HG02759 (cell line): ENCODE results near the gene SF3B2.
"Not testable (repeated sequence)": the region's sequence is repeated elsewhere in the genome, so short reads cannot be mapped to it uniquely, and the experiment has no call there.

Experiments used
- ATAC-seq: cut with Tn5 transposase; IDR thresholded peaks from one replicate; pipeline ENCODE4 v1.9.1; 2021; ENCODE audit warnings: mild to moderate bottlenecking, moderate library complexity; ENCODE audit not compliant: unreplicated experiment

SF3B2 gene

DNA sequence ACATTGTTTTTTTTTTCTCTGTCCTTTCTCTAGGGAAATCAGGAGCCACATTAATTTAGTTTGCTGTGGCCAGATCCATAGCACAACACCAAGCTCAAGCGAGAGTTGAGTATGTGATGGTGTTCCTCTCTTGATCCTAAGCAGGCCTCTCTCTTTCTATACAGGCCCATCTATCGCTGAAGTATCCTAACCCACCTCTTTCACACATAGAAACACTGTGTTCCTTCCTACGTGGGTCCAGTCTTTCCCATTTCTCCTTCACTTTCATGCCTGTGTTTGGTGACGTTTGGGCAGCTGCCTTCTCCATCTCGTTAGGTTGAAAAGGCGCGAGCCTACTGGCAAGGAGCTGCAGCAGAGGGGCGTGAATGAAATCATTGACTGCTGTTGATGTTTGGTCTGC, 20.4 kb downstream of the SF3B2 start:
- ATAC-seq: no peak

DNA sequence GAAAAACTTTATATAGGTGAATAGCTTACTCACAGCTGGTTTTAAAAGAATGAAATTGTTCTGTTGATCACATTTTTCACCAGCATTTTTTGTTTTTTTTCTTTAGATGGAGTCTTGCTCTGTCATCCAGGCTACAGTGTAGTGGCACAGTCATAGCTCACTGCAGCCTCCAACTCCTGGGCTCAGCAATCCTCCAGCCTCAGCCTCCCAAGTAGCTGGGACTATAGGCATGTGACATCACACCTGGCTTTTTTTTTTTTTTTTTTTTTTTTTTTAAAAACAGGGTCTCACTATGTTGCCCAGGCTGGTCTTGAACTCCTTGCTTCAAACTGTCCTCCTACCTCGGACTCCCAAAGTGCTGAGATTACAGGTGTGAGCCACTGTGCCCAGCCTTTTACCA, 21.5 kb downstream of the SF3B2 start:
- no peak for ATAC-seq

DNA sequence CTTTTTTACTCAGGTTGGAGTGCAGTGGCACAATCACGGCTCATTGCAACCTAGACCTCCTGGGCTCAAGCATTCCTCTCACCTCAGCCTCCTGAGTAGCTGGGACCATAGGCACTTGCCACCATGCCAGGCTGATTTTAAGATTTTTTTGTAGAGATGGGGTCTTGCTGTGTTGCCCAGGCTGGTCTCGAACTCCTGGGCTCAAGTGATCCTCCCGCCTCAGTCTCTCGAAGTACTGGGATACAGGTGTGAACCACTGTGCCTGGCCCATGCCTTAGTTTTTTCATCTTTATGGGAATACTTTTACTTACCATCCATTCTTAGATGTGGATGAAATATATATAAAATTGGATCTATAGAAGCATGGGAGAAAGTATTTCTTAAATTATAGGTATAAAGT, 23.1 kb downstream of the SF3B2 start:
- ATAC-seq: no peak

DNA sequence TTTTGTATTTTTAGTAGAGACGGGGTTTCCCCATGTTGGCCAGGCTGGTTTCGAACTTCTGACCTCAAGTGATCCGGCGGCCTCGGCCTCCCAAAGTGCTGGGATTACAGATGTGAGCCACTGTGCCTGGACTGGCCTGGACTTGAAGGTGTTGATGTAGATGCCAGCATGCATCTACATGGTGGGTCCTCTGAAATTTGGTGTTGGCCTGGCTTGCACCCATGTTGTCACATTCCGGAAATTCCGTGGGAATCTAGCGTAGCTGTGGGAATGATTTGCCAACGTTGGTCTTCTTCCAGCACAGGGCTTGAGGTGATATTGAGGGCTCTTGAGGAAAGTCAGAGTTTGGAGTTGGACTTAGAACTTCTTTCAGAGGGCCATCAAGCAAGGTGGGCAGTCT, 24.4 kb downstream of the SF3B2 start:
- no peak for ATAC-seq

DNA sequence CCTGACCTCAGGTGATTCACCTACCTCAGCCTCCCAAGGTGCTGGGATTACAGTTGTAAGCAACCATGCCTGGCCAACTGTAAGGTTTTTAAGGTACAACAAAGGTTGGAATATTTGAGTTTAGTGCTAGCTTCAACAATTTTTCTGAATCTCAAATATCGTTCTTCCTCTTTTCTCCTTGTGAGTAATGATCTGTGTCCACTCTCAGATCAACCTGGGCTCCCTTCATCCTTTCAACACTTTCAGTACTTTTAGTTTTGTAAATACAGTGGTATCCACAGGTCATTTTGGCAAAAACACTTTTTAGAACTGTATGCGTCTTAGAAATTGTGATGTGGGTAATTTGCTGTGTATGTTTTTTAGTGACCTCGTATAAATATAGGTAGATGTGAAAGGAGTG, 25.8 kb downstream of the SF3B2 start:
- no peak for ATAC-seq

DNA sequence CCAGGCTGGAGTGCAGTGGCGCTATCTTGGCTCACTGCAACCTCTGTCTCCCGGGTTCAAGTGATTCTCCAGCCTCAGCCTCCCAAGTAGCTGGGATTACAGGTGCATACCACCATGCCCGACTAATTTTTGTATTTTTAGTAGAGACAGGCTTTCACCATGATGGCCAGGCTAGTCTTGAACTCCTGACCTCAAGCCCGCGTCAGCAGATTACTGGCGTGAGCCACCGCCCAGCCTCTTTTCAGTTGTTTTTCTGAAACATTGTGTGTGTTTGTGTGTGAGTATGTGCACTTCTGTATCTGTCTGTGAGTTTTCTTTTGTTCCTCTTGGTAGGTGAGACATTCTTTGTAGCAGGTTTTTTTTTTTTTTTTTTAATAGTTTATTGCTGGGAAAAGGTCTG, 26.8 kb downstream of the SF3B2 start:
- not testable (repeated sequence) for ATAC-seq

DNA sequence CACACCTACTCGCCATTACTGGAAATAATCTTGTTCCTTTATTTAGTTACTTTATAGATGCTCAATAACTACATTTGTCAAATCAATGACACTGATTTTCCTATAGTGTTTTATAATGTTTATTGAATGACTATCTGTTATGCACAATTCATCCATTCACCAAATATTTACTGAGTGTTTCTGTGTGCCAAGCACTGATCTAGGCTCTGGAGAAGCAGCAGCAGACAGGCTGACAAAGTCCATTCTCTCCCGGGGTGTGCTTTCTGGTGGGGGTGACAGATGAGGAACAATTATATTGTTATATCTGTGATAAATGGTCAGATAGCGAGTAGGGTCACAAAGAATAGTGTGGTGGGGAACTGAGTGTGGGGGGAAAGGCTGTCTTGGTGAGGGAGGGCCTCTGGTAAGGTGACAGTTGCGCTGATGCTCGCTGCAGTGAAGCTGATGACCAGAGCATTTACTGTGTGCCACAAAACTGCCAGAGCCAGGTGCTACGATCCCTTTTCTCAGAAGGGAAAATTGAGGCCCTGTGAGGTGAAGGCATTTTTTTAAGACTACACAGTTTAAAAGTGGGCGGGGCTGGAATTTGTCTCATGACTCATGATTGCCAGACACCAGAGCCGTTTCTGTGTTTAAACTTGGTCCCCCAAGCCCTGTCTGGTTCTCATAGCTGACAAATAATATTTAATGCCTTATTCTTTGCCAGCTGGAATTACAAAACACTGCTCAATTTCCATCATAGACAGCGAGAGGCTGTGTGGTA, 28.1 kb downstream of the SF3B2 start:
- ATAC-seq: no peak

DNA sequence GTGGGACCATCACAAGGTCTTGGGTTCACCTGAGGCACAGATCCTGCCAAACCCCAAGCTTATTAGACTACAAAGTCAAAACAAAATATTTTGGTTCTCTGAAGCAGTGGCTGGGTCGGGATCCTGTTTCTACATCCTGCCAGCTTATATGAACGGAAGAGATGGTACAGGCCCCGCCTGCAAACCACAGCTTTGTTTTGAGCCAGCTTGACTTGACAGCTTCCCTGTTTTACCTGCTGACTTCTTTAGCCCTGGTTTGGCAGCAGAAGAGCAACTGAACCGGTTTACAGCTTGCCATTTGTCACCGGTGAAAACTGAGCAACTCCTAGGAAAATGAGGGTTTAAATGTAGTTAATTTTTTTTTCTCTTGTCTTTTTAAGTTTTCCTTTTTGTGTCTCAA, 29.3 kb downstream of the SF3B2 start:
- ATAC-seq: peak; percentile 70

DNA sequence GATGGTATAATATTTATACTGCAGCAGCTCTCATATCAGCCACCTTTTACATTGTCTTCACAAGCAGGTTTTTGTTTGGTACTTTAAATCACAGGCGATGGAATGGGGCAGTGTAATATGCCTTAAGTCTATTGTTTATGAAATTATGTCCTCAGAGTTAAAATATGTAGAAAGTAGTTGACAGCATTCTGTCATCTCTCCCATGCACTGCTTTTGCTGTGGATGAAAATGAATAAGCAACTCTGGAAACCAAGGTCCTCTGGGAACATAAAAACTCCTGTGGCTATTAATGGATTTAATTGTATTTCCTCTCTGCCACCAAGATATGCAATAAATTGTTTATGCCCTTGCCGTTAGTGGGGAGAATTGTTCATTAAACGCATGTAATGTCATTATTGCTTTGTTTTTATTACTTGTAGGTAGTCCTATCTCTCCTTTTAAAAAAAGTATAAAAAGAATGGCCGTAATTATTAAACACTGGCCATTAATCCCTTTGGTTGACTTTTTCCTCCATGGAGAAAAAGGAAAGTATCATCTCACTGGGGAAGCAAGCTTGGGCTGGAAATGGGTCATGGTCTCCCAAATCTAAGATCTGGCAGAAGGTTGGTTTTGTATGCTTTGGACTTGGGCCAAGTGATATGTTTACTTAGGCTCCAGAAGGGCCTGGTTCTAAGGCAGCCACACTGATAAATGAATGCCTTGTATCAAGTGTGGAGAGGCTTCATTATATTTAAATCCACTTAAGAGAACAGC, 31.0 kb downstream of the SF3B2 start:
- no peak for ATAC-seq

DNA sequence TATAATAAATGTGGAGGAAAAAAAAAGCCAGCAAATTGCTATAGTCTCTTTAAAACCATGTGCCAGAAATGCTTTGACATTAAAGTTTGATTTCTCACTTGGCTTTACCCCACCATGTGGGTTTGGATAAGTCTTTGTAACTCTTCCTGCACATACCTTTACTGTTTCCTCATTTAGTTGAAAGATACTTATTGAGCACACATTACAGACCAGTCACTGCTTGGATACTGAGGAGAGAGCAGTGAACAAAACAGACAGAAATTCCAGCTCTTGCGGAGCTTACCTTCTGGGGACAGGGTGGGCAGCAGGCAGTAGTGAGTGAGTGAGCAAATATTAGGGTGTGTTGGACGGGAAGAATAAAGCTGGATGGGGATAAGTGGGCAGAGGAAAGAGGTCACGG, 31.6 kb downstream of the SF3B2 start:
- no peak for ATAC-seq

DNA sequence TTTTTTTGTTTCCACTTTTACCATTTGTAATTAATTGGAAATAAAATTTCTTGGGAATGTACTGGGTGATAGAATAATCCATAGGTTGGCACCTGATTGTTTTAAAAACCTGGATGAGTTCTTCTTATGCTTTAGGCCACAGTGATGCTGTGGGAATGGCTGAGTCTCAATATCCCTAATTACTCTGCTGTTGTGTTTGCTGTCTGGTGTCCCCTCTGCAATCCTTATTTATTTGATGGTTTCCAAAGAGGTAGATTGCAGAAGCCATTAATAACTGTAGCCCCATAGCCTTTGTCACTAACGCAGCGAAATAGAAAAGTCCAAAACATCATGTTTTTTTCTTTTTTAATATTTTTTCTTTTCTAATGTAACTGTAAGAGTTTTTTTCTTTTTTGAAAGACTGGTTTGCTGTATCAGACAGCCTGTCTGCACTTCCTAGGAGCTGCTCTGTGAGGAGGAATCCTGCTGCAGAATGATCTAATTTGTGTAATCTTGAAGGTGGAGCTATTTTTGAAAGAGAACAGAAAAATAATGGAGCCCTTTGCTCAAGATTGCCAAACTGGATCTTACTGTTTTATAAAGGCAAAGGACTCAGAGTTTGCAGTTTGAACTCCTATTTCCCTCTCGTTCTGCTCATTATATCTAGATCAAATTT, 32.8 kb downstream of the SF3B2 start:
- ATAC-seq: no peak

DNA sequence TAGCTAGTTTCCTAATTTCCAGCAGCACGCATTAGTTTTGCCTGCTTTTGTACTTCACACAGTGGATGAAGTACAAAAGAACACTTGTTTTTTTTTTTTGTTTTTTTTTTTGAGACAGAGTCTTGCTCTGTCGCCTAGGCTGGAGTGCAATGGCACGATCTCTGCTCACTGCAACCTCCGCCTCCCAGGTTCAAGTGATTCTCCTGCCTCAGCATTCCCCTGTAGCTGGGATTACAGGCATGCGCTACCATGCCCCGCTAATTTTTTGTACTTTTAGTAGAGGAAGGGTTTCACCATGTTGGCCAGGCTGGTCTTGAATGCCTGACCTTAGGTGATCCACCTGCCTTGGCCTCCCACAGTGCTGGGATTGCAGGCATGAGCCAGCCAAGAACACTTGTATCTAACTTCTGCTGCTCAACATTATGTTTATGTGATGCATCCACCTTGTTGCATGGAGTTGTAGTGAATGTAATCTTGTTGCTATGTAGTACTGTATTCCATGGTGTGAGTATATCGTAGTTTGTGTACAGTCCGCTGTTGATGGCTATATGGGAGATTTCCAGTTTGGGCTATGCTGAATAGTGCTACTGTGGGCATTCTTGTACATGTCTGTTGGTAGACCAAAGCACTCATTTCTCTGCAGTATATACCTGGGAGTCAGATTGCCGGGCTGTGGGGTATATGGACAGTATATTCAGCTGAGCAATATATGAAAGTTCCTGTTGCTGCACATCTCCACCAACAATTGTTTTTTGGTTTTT, 35.2 kb downstream of the SF3B2 start:
- ATAC-seq: no peak

DNA sequence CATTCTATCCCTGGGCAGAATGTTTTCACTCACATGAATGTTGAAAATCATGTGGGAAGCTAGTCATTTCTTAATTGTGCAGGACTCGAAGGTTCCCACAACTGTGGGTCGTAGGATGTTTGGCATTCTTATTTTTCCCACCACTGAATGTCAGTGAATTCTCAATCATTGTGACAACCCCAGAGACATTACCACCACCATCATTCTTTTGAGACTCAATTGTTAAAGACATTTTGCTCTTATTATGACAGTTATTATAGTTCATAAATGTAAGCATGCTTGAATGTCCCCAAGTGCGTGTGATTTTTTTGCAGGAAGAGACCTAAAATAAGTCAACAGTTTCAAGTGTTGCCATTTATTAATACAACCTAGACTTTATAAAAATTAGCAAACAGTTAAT, 36.9 kb downstream of the SF3B2 start:
- ATAC-seq: no peak

DNA sequence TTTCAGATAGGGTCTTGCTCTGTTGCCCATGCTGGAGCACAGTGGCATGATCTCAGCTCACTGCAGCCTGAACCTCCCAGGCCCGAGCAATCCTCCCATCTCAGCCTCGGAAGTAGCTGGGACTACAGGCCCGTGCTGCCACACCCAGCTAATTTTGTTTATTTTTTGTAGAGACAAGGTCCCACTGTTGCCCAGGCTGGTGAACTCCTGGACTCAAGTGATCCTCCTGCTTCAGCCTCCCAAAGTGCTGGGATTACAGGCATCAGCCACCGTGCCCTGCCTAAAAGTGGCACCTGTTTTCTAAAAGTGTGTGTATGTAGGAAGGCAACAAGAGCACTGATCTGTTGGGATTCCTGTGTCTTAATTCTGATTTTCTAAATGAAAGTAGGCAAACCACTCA, 38.1 kb downstream of the SF3B2 start:
- ATAC-seq: no peak

DNA sequence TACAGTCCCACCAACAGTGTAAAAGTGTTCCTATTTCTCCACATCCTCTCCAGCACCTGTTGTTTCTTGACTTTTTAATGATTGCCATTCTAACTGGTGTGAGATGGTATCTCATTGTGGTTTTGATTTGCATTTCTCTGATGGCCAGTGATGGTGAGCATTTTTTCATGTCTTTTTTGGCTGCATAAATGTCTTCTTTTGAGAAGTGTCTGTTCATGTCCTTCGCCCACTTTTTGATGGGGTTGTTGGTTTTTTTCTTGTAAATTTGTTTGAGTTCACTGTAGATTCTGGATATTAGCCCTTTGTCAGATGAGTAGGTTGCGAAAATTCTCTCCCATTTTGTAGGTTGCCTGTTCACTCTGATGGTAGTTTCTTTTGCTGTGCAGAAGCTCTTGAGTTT, 40.0 kb downstream of the SF3B2 start:
- ATAC-seq: not testable (repeated sequence)

DNA sequence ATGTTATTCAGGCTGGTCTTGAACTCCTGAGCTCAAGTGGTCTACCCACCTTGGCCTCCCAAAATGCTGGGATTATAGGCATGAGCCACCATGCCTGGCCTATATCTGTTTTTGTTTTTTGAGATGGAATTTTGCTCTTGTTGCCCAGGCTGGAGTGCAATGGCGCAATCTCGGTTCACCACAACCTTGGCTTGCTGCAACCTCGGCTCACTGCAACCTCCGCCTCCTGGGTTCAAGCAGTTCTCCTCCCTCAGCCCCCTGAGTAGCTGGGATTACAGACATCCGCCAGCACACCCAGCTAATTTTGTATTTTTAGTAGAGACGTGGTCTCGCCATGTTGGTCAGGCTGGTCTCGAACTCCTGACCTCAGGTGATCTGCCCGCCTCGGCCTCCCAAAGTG, 47.6 kb downstream of the SF3B2 start:
- ATAC-seq: not testable (repeated sequence)

DNA sequence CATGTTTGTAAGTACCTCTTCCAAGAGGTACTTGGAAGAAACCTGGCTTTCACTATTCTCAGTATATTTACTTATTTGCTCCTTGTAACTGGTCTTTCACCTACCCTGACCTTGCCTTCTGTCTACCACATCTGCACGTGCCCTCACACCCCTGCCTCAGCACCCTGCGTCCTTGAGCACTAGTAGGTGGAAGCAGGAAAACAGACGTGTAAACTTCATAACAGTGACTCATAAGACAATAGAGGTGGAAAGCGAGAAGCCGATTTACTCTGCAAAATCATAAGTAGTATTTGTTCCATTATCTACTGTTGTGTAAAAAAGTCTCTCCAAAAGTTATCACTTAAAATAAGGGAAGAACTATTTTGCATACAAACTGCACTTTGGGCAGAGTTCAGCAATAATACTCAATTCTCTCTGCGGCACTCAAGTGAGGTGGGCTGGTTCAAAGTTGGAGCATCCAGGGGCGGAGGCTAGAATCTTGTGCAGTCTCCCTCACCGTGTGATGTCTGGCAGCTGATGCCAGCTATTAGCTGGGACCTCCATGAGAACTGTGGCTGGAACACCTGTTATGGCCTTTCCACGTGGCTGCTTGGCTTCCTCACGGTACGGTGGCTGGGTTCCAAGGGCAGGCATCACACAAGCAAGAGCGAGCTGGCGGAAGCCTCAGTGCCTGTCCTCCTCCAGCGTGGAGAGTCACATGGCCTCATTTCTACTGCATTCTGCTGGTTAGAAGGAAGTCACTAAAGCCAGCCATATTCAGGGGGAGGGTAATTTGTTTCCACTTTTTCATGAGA, 48.3 kb downstream of the SF3B2 start:
- ATAC-seq: peak; percentile 78

DNA sequence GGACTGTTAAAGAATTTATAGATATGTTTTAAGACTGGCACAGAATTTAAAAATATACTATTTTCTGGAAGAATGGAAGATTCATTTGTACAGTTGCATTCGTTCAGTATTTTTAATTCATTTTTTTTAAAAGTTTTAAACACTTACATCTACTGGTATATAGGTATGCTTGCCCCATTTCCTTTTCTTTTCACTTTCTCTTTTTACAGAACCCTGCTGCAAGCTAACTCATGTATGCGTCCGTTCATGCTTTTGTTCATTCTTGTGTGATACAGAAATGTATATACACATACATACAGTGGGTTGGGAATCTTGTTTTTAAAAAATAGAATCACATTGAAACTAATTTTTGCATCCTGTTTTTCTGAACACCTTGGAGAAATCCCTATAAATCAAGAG, 48.9 kb downstream of the SF3B2 start:
- no peak for ATAC-seq

DNA sequence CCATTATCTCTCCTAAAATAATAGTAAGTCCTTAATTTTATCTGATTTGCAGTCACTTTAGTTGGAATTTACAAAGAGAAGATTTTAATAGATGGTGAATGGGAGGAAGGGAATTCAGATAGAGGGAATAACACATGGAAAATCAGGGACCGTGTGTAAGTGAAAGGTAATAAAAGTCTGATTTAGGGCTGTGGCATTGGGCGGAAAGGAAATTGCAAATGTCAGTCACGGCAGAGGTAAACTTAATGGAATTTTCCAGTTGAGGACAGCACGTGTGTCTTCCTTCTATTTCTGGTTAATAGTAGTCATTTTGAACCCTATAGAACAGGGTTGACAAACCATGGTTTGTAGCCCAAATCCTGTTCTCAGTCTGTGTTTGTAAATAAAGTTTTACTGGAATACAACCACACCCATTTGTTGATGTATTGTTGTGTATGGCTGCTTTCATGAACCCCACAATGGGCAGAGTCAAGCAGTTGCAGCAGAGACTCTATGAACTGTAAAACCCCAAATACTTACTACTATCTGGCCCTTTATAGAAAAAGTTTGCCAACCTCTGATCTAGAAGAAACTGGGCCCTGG, 52.0 kb downstream of the SF3B2 start:
- no peak for ATAC-seq
